HEK293 (cell line): ENCODE measurements around the gene TBX1.

Experiments used
- CTCF ChIA-PET: fragments of 350-600 bp; formaldehyde crosslinking; extraction: SDS; loops from one replicate; lab custom pipeline; 2021; ENCODE audit warnings: antibody characterized with exemption; lab: Yijun Ruan, JAX
- POLR2A ChIA-PET: fragments of 300-600 bp; formaldehyde crosslinking; extraction: SDS; loops from one replicate; lab custom pipeline; 2020; ENCODE audit warnings: antibody characterized with exemption, inconsistent platforms; lab: Yijun Ruan, JAX
- H3K27ac ChIP-seq: fragments of 200-500 bp; sonication (Bioruptor generic); 2 replicates; pipeline ENCODE4 v1.5.1; 2014; ENCODE audit warnings: low read depth, low read length, control low read depth, inconsistent platforms; ENCODE audit errors: extremely low read depth
- H3K36me3 ChIP-seq, 2 experiments: fragments of 200-500 bp in 1 of 2; sonication (Bioruptor generic) in 1 of 2; 1 replicate in 1 of 2; 2 replicates in 1 of 2; pipeline ENCODE4 v1.5.1; 2014 to 2017; ENCODE audit warnings: inconsistent platforms in 2 of 2, low read length in 2 of 2; ENCODE audit not compliant: control insufficient read depth in 2 of 2, insufficient read depth in 1 of 2
- H3K4me1 ChIP-seq: fragments of 200-500 bp; sonication (Bioruptor generic); 2 replicates; pipeline ENCODE4 v1.5.1; 2014; ENCODE audit warnings: mild to moderate bottlenecking, low read length, inconsistent platforms; ENCODE audit not compliant: control insufficient read depth, insufficient read depth
- H3K4me3 ChIP-seq: 2 replicates; pipeline ENCODE4 v1.5.1; 2011; ENCODE audit warnings: low read depth, mild to moderate bottlenecking, control low read depth, low read length, moderate library complexity
- H3K9me3 ChIP-seq: fragments of 200-500 bp; sonication (Bioruptor generic); 2 replicates; pipeline ENCODE4 v1.5.1; 2014; ENCODE audit warnings: low read depth, low read length, inconsistent platforms; ENCODE audit not compliant: control insufficient read depth, insufficient read depth
- HOXC10 ChIP-seq: sonication (generic); formaldehyde crosslinking; IDR thresholded peaks from 2 replicates; pipeline ENCODE4 v1.8.1; 2023; ENCODE audit warnings: mild to moderate bottlenecking, missing genetic modification reagents
- HOXD13 ChIP-seq: sonication (generic); formaldehyde crosslinking; IDR thresholded peaks from 2 replicates; pipeline ENCODE4 v1.8.0; 2022; ENCODE audit warnings: missing genetic modification reagents, borderline replicate concordance
- KLF7 ChIP-seq: fragments of 450-650 bp; formaldehyde crosslinking; IDR thresholded peaks from 2 replicates; pipeline ENCODE4 v1.5.1; 2016; ENCODE audit warnings: missing biosample characterization, missing genetic modification characterization, borderline replicate concordance
- ZFHX2 ChIP-seq: fragments of 450-650 bp; formaldehyde crosslinking; conservative IDR thresholded peaks from 2 replicates; pipeline ENCODE4 v1.5.1; 2016; ENCODE audit warnings: missing biosample characterization, missing genetic modification characterization
- ZIC2 ChIP-seq: fragments of 450-650 bp; formaldehyde crosslinking; IDR thresholded peaks from 2 replicates; pipeline ENCODE4 v1.5.1; 2016; ENCODE audit warnings: missing biosample characterization, missing genetic modification characterization
- ZNF24 ChIP-seq: fragments of 450-650 bp; formaldehyde crosslinking; IDR thresholded peaks from 2 replicates; pipeline ENCODE4 v1.5.1; 2016; ENCODE audit warnings: missing biosample characterization, missing genetic modification characterization
- ZNF366 ChIP-seq: fragments of 450-650 bp; formaldehyde crosslinking; conservative IDR thresholded peaks from 2 replicates; pipeline ENCODE4 v1.5.1; 2016; ENCODE audit warnings: missing biosample characterization, missing genetic modification characterization
- ZNF518A ChIP-seq: fragments of 450-650 bp; formaldehyde crosslinking; conservative IDR thresholded peaks from 2 replicates; pipeline ENCODE4 v1.5.1; 2016; ENCODE audit warnings: low read depth, missing biosample characterization, missing genetic modification characterization
- ZNF544 ChIP-seq: fragments of 450-650 bp; formaldehyde crosslinking; IDR thresholded peaks from 2 replicates; pipeline ENCODE4 v1.5.0; 2017; ENCODE audit warnings: missing biosample characterization, missing genetic modification characterization
- ZNF660 ChIP-seq: fragments of 450-650 bp; IDR thresholded peaks from 2 replicates; pipeline ENCODE4 v1.5.1; 2018; ENCODE audit warnings: missing biosample characterization, mild to moderate bottlenecking, missing genetic modification characterization
- TF ChIP-seq, protein P1 (sequence below): fragments of 450-650 bp; formaldehyde crosslinking; IDR thresholded peaks from 2 replicates; pipeline ENCODE4 v1.5.1; 2016; ENCODE audit warnings: missing biosample characterization, missing genetic modification characterization
- TF ChIP-seq, protein P2 (sequence below): fragments of 450-650 bp; formaldehyde crosslinking; IDR thresholded peaks from 2 replicates; pipeline ENCODE4 v1.5.1; 2016; ENCODE audit warnings: missing biosample characterization, missing genetic modification characterization

Gene TBX1

DNA sequence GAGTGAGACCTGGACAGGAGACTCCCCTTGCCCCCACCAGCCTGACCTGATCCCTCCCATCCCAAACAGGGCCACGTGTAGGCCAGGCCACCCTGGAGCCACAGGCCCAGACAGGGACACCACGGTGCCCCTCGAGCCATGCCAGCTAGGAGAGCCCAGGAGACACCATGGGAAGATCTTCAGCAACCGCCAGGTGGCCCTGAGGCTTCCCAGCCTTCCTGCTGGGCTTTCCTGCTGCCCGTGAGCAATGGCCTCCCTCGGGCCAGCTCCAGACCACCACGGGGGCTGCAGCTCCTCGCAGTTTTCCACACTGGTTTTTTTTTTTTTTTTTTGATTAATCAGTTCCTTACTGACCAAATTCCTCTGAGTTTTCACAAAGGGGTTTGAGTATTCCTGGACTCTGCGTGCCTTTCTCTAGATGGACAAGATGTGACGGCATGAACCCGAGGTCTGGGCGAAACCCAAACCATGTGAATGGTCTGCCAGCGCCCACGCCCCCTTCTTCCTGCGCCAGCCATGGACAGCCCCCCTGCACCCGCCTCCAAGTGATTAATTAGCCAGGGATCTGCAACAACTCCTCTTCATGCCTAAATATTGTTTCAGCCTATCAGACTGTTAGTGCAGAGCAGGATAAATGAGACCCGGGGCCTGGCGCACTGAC is 40.9 kb downstream of the TBX1 start:
- Histone ChIP-seq H3K4me1 (peaks cover 3% of the 10 kb centered on the region), H3K9me3 (no peaks in the 10 kb centered on the region), H3K4me3 (no peak overlapping the region), H3K27ac (no peak overlapping the region), H3K36me3 (peaks cover 0 to 32% of the 10 kb centered on the region in 2 experiments; a peak in 1 of 3 replicates)
- CTCF ChIA-PET, result interaction anchor here (0.6 to 1.8 kb wide), 5 partner anchors 12 to 172 kb away, joined by 3 to 8 read pairs (median 4); no protein-coding TSS in a partner anchor
- TF ChIP-seq, protein P1, sequence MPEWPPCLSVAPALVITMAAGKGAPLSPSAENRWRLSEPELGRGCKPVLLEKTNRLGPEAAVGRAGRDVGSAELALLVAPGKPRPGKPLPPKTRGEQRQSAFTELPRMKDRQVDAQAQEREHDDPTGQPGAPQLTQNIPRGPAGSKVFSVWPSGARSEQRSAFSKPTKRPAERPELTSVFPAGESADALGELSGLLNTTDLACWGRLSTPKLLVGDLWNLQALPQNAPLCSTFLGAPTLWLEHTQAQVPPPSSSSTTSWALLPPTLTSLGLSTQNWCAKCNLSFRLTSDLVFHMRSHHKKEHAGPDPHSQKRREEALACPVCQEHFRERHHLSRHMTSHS (tag by site-specific recombination), result no peak
- no peak for TF ChIP-seq HOXC10 (CRISPR knock-in tag)
- TF ChIP-seq ZIC2 (tag by site-specific recombination), result peak; percentile 40
- POLR2A ChIA-PET, result interaction anchor here (1.4 kb wide), 1 partner anchor 53 kb away, joined by 5 read pairs; the partner anchor contains the start of genes GNB1L and RTL10

DNA sequence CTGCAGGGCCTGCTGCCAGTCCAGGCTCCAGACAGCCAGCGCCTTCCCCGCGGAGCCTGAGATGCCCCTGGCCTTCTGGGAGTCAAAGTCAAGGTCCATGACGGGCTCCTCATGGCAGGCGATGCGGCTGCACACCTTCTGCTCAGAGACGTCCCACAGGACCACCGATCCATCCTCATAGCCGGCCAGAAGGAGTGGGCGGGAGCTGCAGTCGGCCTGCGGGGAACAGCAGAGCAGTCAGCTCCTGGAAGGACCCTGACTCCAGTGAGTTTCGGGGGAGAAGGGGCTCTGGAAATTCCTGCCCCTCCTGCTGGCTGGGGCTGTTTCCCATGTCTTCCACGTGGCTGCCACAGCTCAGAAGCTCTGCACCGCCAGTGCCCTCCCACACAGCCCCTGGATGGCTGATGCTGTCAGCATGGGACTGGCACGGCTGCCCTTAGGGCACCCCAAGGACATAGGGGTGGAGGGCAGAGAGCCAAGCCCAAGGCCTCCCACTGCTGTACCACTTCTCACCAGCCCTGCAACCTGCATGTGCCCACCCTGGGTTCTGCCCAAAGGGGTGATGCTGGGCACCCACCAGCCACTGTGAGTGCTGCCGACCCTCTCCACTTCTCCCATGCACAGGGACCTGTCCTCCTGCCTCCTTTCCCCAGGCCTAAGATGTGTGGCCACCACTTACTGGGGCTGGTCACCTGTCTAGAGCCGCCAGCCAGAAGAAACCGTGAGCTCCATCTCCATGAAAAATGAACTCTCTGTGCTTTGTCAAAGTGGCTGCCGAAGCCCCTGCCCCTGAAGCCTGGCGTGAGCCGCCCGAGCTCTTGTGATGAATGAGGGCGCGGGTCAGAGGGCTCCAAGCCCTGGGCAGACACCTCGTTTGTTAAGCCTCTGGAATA is 41.7 kb downstream of the TBX1 start:
- TF ChIP-seq ZNF544 (tag by site-specific recombination) (no peak), ZFHX2 (tag by site-specific recombination) (0 out of 2 replicates have a peak, but pooled peaks have one; percentile 24)
- TF ChIP-seq, protein P2, sequence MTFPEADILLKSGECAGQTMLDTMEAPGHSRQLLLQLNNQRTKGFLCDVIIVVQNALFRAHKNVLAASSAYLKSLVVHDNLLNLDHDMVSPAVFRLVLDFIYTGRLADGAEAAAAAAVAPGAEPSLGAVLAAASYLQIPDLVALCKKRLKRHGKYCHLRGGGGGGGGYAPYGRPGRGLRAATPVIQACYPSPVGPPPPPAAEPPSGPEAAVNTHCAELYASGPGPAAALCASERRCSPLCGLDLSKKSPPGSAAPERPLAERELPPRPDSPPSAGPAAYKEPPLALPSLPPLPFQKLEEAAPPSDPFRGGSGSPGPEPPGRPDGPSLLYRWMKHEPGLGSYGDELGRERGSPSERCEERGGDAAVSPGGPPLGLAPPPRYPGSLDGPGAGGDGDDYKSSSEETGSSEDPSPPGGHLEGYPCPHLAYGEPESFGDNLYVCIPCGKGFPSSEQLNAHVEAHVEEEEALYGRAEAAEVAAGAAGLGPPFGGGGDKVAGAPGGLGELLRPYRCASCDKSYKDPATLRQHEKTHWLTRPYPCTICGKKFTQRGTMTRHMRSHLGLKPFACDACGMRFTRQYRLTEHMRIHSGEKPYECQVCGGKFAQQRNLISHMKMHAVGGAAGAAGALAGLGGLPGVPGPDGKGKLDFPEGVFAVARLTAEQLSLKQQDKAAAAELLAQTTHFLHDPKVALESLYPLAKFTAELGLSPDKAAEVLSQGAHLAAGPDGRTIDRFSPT (tag by site-specific recombination), result peak; percentile 32; the same call in 1 of the 2 replicates
- H3K9me3 ChIP-seq, result no peaks in the 10 kb centered on the region
- ChIA-PET CTCF (interaction anchor here (0.5 to 1.8 kb wide), 3 partner anchors 25 to 72 kb away, joined by 4 to 8 read pairs (median 4); no protein-coding TSS in a partner anchor), POLR2A (no interaction called here)
- peaks cover 0 to 32% of the 10 kb centered on the region in 2 experiments; a peak in 1 of 3 replicates for H3K36me3 ChIP-seq
- H3K27ac ChIP-seq, result no peak overlapping the region
- no peak overlapping the region for H3K4me3 ChIP-seq
- H3K4me1 ChIP-seq, result peaks cover 3% of the 10 kb centered on the region

DNA sequence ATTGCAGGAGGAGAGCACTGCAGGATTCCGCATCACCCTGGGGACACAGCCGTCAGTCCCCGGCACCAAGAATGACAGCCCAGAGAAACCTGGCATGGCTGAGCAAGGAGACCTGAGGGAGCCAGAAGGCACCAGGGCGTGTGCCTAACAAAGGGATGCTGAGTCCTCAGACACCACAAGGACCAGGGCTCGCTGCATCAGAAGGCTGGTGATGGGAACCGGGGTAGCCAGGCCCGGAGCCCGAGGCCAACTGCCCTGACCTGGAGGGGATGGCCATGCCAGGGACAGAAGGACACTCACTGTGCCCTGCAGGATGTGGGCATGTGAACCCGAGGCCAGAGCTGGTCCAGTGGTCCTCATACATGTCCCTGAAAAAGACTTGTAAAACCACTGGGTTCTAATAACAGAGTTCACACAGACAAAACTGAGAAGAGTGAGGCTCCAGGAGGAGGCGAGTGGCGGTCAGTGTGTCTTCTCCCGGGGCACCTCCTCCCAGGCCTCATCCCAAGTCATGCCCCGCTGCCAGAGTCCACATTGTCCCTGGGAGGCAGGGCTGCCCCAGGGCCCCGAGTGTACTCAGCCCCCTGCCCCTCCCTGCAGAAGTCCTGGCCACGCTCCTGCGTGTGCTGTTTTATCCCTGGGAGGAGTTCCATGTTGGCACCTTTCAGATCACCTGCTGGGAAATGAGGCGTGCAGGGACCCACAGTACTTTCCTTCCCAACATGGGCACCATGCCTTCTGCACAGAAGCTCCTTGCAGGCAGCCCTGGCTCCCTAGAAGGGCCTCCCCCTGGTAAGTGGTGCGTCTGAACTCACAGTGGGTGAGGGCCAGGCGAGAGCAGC is 42.5 kb downstream of the TBX1 start:
- CTCF ChIA-PET, result interaction anchor here (1.2 kb wide), 1 partner anchor 33 kb away, joined by 4 read pairs; no protein-coding TSS in a partner anchor
- no peak for TF ChIP-seq ZNF24
- TF ChIP-seq KLF7 (tag by site-specific recombination), result no peak
- peak; percentile 76 for TF ChIP-seq ZIC2 (tag by site-specific recombination)
- TF ChIP-seq, all 188 proteins: peak for 1
- Histone ChIP-seq H3K36me3 (peaks cover 0 to 32% of the 10 kb centered on the region in 2 experiments; a peak in 1 of 3 replicates), H3K27ac (no peak overlapping the region), H3K4me1 (peaks cover 3% of the 10 kb centered on the region), H3K4me3 (no peak overlapping the region), H3K9me3 (no peaks in the 10 kb centered on the region)
- POLR2A ChIA-PET, result no interaction called here

DNA sequence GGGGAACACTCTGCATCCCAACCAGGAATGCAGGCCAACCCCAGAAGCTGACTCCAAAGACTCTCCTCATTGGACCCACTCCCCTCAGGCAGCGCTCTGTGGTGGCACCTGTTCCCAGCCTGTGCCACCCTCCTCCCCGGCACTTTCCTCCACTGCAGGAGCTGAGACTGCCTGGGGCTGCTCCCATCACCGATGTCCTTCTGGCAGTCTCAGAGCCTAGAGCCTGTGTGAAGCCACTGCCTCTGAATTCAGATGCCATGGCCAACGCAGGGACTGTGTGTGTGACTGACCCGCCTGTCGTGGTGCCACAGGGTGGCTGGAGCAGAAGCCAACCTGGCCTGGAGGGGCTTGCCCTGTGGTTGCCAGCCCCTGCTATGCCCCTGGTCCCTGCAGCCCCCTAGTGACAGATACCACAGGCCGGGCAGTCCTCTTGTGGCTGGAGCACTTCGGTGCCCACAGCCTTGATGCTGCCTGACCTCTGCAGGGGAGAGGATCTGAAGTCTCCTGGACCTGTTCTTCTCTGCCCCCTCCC is 43.2 kb downstream of the TBX1 start:
- Histone ChIP-seq H3K27ac (no peak overlapping the region), H3K4me3 (no peak overlapping the region), H3K4me1 (peaks cover 3% of the 10 kb centered on the region), H3K36me3 (peaks cover 0 to 32% of the 10 kb centered on the region in 2 experiments; a peak in 1 of 3 replicates), H3K9me3 (no peaks in the 10 kb centered on the region)
- ChIA-PET POLR2A (no interaction called here), CTCF (no interaction called here)
- TF ChIP-seq ZNF660 (no peak), ZNF366 (tag by site-specific recombination) (no peak), HOXD13 (CRISPR knock-in tag) (no peak), ZNF518A (tag by site-specific recombination) (no peak)
